Stimulated activated CD4-positive, alpha-beta T cell treated with anti-CD3 and anti-CD28 coated beads, Interleukin-15, amount 100 ng/mL, for 48 hours (primary cell): Measurements from ENCODE around the gene PLCD1.
"Not testable (repeated sequence)": the region's sequence is repeated elsewhere in the genome, so short reads cannot be mapped to it uniquely, and the experiment has no call there.

Source experiments
- DNase-seq, 2 donors: peaks; one replicate each; pipeline ENCODE4 v3.0.0-alpha.2; 2020; ENCODE audit warnings: low read depth in 2 of 2

PLCD1 gene

GRCh38 chr3:38000242-38000916, 29.1 kb downstream of the PLCD1 start:
- no peak for DNase-seq

DNA sequence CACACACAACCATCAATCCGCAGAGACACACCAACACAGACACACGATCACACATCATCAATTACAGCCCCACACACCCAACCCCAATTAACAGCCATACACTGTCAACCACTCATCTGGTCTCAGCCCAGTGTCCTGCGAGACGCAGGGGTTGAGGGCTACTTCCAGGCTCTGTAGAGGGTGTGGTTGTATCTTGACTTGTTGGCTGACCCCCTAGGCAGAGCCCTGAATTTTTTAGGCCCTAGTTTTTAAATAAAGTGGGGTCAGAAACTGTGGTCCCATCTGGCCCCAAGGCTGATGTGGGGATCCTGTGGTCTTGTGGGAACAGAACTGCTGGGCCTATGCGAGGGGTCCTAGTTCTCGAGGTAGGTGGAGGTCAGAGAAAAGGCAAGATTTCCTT, 29.6 kb downstream of the PLCD1 start:
- no peak for DNase-seq

- DNase-seq: no peak
Observed at GRCh38 chr3:37997791-37998370, 31.6 kb downstream of the PLCD1 start.

DNA sequence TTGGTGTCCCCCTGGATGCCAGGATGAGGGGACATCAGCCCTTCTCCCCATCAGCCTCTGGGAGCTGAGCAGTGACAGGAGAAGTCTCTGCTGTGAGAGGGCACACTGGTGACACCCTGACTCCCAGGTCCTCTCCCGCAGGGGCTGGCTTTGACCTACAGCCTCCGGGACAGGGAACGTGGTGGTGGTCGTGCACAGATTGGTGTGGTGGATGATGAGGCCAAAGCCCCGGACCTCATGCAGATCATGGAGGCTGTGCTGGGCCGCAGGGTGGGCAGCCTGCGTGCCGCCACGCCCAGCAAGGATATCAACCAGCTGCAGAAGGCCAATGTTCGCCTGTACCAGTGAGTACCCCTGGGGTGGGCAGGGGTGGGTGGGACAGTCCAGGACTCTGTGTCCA, 32.1 kb downstream of the PLCD1 start:
- DNase-seq: no peak

DNA sequence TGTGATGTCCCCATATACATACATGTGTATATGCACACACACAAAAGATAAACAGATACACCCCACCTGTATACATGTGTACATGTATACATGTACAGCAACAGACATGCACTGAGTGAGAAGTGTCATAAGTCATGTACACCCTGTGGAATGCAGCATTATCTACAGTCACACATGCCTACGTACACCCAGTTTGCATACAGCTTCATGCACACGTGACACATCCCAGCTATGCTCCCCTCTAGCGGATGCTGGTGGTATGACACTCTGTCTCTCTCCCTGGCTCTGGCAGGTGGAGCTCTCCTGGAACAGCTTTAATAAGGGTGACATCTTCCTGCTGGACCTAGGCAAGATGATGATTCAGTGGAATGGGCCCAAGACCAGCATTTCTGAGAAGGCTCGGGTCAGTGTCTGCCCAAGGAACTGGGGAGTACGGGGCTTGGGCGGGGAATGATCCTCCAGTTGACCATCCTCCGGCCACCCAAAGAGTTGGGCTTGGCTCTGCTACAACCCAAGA, 32.6 kb downstream of the PLCD1 start:
- DNase-seq: peak; percentile 78 to 84

GRCh38 chr3:37995652-37996641, 33.5 kb downstream of the PLCD1 start:
- no peak for DNase-seq

DNA sequence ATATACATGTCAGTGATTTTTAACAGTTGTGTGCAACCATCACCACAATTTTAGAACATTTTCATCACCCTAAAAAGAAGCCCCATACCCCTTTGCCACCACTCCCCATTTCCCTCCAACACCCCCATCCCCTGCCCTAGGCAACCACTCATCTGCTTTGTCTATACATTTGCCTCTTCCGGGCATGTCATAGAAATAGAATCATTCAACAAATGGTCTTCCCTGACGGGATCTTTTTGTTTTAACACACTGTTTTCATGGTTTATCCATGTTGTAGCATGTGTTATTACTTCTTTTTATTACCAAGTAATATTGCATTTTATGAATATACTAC, 34.8 kb downstream of the PLCD1 start:
- no peak for DNase-seq

DNA sequence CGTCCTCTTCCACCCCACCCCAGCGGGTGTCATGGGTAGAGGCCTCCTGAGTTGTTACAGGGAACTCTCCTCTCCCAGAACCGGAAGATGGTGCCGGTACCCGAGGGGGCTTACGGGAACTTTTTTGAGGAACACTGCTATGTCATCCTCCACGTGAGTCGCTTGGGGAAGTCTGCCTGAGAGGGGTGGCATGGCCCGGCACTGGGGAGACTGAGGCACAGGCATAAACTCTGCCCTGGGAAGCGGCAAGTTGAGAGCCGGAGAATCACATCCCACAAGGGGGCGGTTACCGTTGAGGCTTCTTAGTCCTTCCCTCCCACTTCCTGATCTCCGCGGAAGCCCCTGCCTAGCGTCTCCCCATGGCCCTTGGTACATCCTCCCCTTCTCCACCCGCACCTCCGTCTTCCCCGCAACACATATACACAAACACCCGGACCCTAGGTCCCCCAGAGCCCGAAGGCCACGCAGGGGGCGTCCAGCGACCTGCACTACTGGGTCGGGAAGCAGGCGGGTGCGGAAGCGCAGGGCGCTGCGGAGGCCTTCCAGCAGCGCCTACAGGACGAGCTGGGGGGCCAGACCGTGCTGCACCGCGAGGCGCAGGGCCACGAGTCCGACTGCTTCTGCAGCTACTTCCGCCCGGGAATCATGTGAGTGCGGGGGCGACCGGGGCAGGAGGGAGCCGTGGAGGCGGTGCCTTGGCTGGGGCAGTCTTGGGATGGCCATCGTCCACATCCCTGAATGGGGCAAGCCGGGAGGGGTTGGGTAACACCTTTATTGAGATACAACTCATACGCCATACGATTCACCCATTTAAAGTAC, 35.4 kb downstream of the PLCD1 start:
- peak; percentile 65 to 69 for DNase-seq

DNA sequence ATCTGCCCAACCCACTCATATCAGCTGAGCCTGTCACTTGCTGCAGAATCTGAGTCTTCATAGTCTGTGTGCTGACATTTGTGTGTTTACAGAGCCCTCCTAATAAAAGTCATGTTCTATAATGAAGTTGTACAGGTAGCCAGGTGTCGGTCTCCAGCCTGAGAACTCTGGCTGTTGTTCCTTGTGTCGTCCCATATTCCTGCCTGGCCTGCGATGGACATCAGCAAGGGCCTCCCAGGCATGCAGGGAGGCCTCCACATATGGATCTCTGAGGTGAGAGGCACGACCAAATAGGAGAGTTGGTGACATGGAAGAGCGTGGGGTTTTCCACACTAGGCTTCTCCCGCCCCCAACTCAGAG, 36.0 kb downstream of the PLCD1 start:
- DNase-seq: no peak

- DNase-seq: no peak
Observed at GRCh38 chr3:37993067-37993455, 36.4 kb downstream of the PLCD1 start.

DNA sequence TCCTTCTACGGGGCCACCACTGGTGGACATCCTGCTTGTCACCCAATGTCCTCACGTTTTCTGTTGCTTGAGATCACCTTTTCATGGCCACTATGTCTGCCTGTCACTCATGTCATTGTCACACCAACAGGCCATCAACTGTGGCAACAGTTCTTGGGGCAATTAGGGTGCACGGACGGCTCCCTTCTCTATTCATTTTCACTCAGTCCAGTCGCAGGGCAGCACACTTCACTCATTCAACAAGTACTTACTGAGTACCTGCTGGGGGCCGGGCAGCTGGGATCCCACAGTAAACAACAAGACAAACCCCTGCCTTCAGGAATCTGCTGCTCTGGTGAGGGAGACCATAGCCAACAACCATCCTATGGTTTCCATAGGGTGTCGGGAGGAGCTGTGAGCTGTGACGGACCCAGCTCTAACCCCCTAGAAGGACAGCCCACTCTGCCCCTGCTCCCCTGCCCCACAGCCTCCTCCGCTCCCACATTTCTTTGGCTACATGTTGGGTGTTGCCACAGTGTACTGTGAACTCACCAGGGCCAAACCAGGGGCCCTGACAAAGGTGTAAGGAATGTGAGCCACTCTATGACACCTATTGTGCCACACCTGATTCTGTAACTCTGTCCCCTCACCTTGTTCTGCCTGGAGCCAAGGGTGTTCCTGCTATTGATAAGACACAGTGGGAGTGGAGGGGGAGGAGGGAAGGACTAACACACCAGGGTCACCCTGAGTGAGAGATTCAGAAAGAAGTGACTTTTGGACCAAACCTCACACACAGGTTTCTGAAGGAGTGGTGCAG, 37.0 kb downstream of the PLCD1 start:
- no peak for DNase-seq

- DNase-seq: no peak
Observed at GRCh38 chr3:37991823-37992222, 37.6 kb downstream of the PLCD1 start.

GRCh38 chr3:37991109-37991508, 38.3 kb downstream of the PLCD1 start:
- DNase-seq: no peak

DNA sequence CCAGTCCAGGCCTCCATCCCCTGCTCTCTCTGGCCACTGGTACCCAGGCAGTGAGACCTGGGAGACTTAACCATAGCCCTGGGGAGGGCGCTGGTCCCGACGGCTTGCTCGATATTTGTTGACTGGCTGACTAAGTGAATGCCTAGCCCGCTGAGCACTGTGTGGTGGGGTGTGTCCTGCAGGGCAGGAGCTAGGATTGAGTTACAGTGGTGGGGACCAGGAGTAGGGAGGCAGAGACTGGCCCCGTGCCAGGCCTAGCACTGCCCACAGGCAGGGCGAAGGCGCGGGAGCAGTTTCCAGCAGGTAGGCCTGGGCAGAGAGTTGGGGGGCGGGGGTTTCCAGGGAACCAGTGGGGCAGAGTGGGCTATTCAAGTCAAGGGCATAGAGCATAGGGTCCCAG, 38.9 kb downstream of the PLCD1 start, which contains the start of gene VILL:
Gene VILL (plus strand): TSS at position 260 of the 400 bp plus-strand sequence. CDS start 2,887 bp downstream, outside the sequence.
- DNase-seq: no peak

DNA sequence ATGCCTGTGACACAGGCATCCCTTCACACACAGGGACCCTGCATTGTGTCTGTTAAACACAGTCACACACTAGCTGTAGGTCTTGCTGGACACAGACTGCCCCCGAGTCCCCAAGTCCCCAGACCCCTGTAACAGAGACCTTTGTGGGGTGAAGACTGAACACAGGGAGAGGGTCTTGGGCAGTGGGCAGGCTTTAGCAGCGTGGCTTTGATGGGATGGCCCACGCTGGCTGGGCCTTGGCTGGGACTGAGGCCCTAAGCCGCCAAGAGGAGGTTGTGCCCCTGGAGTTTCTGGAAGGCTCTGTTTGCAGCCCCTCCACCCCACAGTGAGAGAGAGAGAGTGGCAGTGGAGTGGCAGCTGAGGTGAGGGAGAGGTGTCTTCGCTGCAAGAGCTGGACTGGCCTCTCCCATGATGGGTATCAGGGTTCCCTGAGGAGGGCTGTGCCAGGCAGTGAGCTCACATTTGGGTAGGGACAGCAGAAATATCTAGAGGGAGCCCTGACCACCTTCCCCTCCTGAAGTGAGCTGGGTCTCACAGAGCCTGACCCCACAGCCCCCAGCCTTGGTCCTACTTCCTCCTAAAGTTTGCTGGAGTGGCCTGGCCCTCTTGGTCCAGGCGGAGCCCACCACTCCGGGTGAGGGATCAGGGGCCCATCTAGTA, 39.5 kb downstream of the PLCD1 start:
- DNase-seq: no peak

DNA sequence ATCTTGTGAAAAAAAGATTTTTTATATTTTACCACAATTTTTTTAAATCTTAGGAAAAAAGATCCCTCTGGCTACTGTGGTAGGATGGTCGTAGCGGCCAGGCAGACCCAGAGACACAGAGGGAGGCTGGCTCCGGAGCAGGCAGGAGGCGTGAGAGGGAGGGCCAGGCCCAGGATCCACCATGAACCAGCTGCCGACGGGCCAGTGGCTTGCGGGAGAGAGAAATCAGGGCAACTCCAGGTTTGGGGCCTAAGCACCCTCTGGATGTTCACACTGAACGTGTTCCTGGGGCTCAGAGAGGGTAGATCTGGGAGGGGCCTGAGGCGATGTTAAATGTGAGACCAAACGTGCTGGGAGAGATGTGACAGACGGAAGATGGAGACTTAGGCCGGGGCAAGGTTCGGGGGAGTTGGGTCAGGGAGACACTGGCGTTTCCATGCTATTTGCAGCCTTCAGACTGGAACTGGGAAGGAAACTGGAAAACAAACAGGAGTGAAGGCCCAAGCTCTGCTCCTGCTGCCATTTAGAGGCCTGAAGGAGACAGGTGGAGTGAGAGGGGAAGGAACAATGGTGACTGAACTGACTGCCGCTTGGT, 40.4 kb downstream of the PLCD1 start:
- no peak for DNase-seq

- not testable (repeated sequence) for DNase-seq
Observed at GRCh38 chr3:37988376-37988775, 41.1 kb downstream of the PLCD1 start.

- DNase-seq: no peak
Observed at GRCh38 chr3:37987751-37988179, 41.7 kb downstream of the PLCD1 start.

DNA sequence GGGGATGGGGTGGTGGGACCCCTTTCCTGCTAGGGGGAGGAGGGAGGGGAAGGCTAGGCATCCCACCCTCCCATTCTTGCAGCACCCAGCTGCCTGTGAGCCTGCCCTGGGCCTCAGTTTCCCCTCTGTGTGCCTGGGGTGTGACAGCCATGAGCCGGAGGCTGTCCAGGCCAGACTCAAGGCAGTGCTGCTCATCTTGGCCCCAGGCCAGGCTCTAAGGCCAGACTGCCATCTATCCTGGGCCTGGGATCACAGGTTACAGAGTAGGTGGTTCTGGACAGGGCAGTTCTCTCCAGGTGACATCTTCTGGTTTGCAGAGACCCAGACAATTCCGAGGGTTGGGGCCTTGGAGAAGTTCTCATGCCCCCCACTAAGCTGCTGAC, 42.1 kb downstream of the PLCD1 start:
- DNase-seq: no peak
